Uterus (tissue), 4 donors: ENCODE results near the gene TANC1. TPM values are rescaled to one million over a fixed set of nuclear protein-coding genes. Genes with fewer than 3 reads are reported as not detected.

ENCODE experiments used
- DNase-seq, 2 donors: peaks; one replicate each; pipeline ENCODE4 v3.0.0-alpha.2; 2019 to 2020
- H3K27ac ChIP-seq, 2 donors: fragments of 200-600 bp; sonication (generic); 1 replicate in 1 of 2; 2 replicates in 1 of 2; pipeline ENCODE4 v1.5.1; 2016 to 2018
- H3K27me3 ChIP-seq, 2 donors: fragments of 200-600 bp; sonication (generic); one replicate each; pipeline ENCODE4 v1.5.1; 2018 to 2019; ENCODE audit warnings: control low read depth in 1 of 2
- H3K36me3 ChIP-seq, 2 donors: fragments of 200-600 bp; sonication (generic); one replicate each; pipeline ENCODE4 v1.5.1; 2019; ENCODE audit warnings: control low read depth in 1 of 2
- H3K4me1 ChIP-seq, 2 donors: fragments of 200-600 bp; sonication (generic); one replicate each; pipeline ENCODE4 v1.5.1; 2018 to 2019; ENCODE audit warnings: control low read depth in 1 of 2
- H3K4me3 ChIP-seq, 2 donors: fragments of 200-600 bp; sonication (generic); 1 replicate in 1 of 2; 2 replicates in 1 of 2; pipeline ENCODE4 v1.5.1; 2018 to 2019; ENCODE audit warnings: mild to moderate bottlenecking in 1 of 2
- H3K9me3 ChIP-seq, 2 donors: fragments of 200-600 bp; sonication (generic); one replicate each; pipeline ENCODE4 v1.5.1; 2019; ENCODE audit warnings: control low read depth in 1 of 2
- CTCF ChIP-seq, 4 experiments: fragments of 200-600 bp in 2 of 4; fragments of 450-650 bp in 2 of 4; sonication (generic) in 2 of 4; IDR thresholded peaks; one replicate each; pipeline ENCODE4 v1.5.1; 2016 to 2019; ENCODE audit warnings: antibody characterized with exemption in 4 of 4, mild to moderate bottlenecking in 2 of 4, moderate library complexity in 1 of 4
- POLR2A ChIP-seq, 2 donors: fragments of 450-650 bp; IDR thresholded peaks; one replicate each; pipeline ENCODE4 v1.6.1; 2016; ENCODE audit warnings: antibody characterized with exemption in 2 of 2, mild to moderate bottlenecking in 1 of 2, moderate library complexity in 1 of 2
- intact Hi-C: fragments of 100-400 bp; cut with DNase I; formaldehyde crosslinking; loops from one replicate; pipeline ENCODE4 v1.15.1; 2023; ENCODE audit warnings: low total_unique reads
- total RNA-seq, 4 donors: library from RNA; depleted of rRNA in 3 of 4; stranded (reverse); fragments of >200 nt in 3 of 4; gene quantifications; one replicate each; pipeline versions ENCODE4 v1.1.0 to v1.2.4, GENCODE V29; 2014 to 2023
- donor health status: DM: yes; HTN: yes; CAD: no.

The TANC1 gene
- total RNA-seq, 4 donors from 2014 or later, result 34.7 to 92.7 (median 67.4) TPM

GRCh38 chr2:159004849-159005248, 36.4 kb downstream of the TANC1 start:
- H3K4me3 ChIP-seq, result no peak overlapping the region
- DNase-seq, result no peak
- TF ChIP-seq CTCF (IDR thresholded peaks at IDR 0.05), result no peak
- H3K4me1 ChIP-seq, result peaks cover 0 to under 1% of the 10 kb centered on the region in 2 donors
- no peaks in the 10 kb centered on the region for H3K36me3 ChIP-seq
- H3K27me3 ChIP-seq, result no peaks in the 10 kb centered on the region
- intact Hi-C loops, result no loop called here
- no peaks in the 10 kb centered on the region for H3K9me3 ChIP-seq
- H3K27ac ChIP-seq, result no peak overlapping the region

- Histone ChIP-seq H3K27me3 (no peaks in the 10 kb centered on the region), H3K36me3 (no peaks in the 10 kb centered on the region), H3K9me3 (no peaks in the 10 kb centered on the region), H3K4me1 (peaks cover 3 to 8% of the 10 kb centered on the region in 2 donors), H3K27ac (peak overlapping the region in 1 of 2 donors; percentile 52), H3K4me3 (no peak overlapping the region)
- intact Hi-C loops, result no loop called here
- TF ChIP-seq POLR2A (IDR thresholded peaks at IDR 0.05) (no peak), CTCF (IDR thresholded peaks at IDR 0.05) (no peak)
- no peak for DNase-seq
Measured at GRCh38 chr2:159009940-159010339, 41.5 kb downstream of the TANC1 start.

- H3K36me3 ChIP-seq, result no peaks in the 10 kb centered on the region
- TF ChIP-seq POLR2A (IDR thresholded peaks at IDR 0.05), result no peak
- no peak for TF ChIP-seq CTCF (IDR thresholded peaks at IDR 0.05)
- intact Hi-C loops, result no loop called here
- H3K4me1 ChIP-seq, result peaks cover 3 to 8% of the 10 kb centered on the region in 2 donors
- no peak overlapping the region for H3K4me3 ChIP-seq
- H3K27me3 ChIP-seq, result no peaks in the 10 kb centered on the region
- peak overlapping the region in 1 of 2 donors; percentile 52 for H3K27ac ChIP-seq
- H3K9me3 ChIP-seq, result peaks cover 0 to under 1% of the 10 kb centered on the region in 2 donors
- DNase-seq, result no peak
Measured at GRCh38 chr2:159010340-159010739, 41.9 kb downstream of the TANC1 start.

GRCh38 chr2:159010963-159011362, 42.5 kb downstream of the TANC1 start:
- intact Hi-C loops, result no loop called here
- Histone ChIP-seq H3K9me3 (peaks cover 0 to 4% of the 10 kb centered on the region in 2 donors), H3K27me3 (no peaks in the 10 kb centered on the region), H3K4me3 (no peak overlapping the region), H3K27ac (no peak overlapping the region), H3K4me1 (peaks cover 3 to 8% of the 10 kb centered on the region in 2 donors), H3K36me3 (no peaks in the 10 kb centered on the region)
- DNase-seq, result no peak
- no peak for TF ChIP-seq CTCF (IDR thresholded peaks at IDR 0.05)
- TF ChIP-seq POLR2A (IDR thresholded peaks at IDR 0.05), result no peak

GRCh38 chr2:159012142-159012541, 43.7 kb downstream of the TANC1 start:
- no peak overlapping the region for H3K4me3 ChIP-seq
- peak overlapping the region in 1 of 2 donors; percentile 50 for H3K27ac ChIP-seq
- no peaks in the 10 kb centered on the region for H3K36me3 ChIP-seq
- intact Hi-C loops, result no loop called here
- DNase-seq, result no peak
- H3K27me3 ChIP-seq, result no peaks in the 10 kb centered on the region
- TF ChIP-seq CTCF (IDR thresholded peaks at IDR 0.05) (no peak), POLR2A (IDR thresholded peaks at IDR 0.05) (no peak)
- H3K4me1 ChIP-seq, result peaks cover 3 to 8% of the 10 kb centered on the region in 2 donors
- H3K9me3 ChIP-seq, result peaks cover 0 to 4% of the 10 kb centered on the region in 2 donors
